A549 (cell line): Measurements from ENCODE around the gene KIFAP3.

Source experiments
- CHD4 ChIP-seq: fragments of 200-600 bp; sonication (generic); IDR thresholded peaks from 2 replicates; pipeline ENCODE4 v1.6.1; 2016; ENCODE audit warnings: antibody characterized with exemption, mild to moderate bottlenecking, borderline replicate concordance
- ELK1 ChIP-seq: fragments of 150-350 bp; IDR thresholded peaks from 2 replicates; pipeline ENCODE4 v1.6.1; 2014; ENCODE audit warnings: low read depth, mild to moderate bottlenecking, low read length
- ESRRA ChIP-seq: fragments of 150-350 bp; IDR thresholded peaks from 2 replicates; pipeline ENCODE4 v1.6.1; 2014; ENCODE audit warnings: mild to moderate bottlenecking, low read length, borderline replicate concordance
- HMGXB4 ChIP-seq: fragments of 250-450 bp; sonication (Bioruptor Pico); IDR thresholded peaks from 2 replicates; pipeline ENCODE4 v1.5.0; 2021; ENCODE audit warnings: mild to moderate bottlenecking, moderate library complexity, borderline replicate concordance
- MAZ ChIP-seq: fragments of 150-350 bp; IDR thresholded peaks from 2 replicates; pipeline ENCODE4 v1.6.1; 2014; ENCODE audit warnings: antibody characterized with exemption, low read depth, low read length, borderline replicate concordance
- PHF8 ChIP-seq: fragments of 200-600 bp; sonication (generic); IDR thresholded peaks from 2 replicates; pipeline ENCODE4 v1.6.1; 2016; ENCODE audit warnings: low read depth, mild to moderate bottlenecking, antibody characterized with exemption, moderate library complexity, borderline replicate concordance
- POLR2A ChIP-seq: IDR thresholded peaks from 2 replicates; pipeline ENCODE4 v1.6.1; 2012; ENCODE audit warnings: mild to moderate bottlenecking, low read length
- REST ChIP-seq: fragments of 200-600 bp; sonication (generic); IDR thresholded peaks from 2 replicates; pipeline ENCODE4 v1.6.1; 2016; ENCODE audit warnings: antibody characterized with exemption, mild to moderate bottlenecking, moderate library complexity
- TF ChIP-seq, protein P1 (sequence below): fragments of >200 bp; sonication (Bioruptor Twin); formaldehyde crosslinking; IDR thresholded peaks from 3 replicates; pipeline ENCODE4 v1.5.1; 2016

DNA sequence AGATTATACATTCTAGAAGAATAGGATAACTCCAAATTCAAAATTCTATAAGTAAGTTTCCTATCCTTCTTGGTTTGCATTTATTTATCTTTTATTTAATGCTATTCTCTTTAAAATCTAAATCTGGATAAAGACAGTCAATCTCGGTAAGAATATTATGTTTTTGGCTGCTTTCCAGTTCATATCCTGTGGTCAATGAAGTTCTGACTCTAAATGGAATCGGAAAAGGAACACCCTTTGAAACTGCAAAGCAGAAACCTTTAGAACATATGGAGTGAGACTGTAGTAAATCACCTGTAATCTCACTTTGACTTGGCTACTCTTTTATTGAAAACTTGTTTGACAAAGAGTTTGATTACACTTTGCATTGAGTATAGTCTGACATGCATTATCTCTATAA, 85.2 kb downstream of the KIFAP3 start:
- TF ChIP-seq REST (no peak), POLR2A (no peak), ELK1 (no peak), MAZ (no peak), CHD4 (no peak), PHF8 (no peak), HMGXB4 (no peak), ESRRA (no peak)
- TF ChIP-seq, protein P1, sequence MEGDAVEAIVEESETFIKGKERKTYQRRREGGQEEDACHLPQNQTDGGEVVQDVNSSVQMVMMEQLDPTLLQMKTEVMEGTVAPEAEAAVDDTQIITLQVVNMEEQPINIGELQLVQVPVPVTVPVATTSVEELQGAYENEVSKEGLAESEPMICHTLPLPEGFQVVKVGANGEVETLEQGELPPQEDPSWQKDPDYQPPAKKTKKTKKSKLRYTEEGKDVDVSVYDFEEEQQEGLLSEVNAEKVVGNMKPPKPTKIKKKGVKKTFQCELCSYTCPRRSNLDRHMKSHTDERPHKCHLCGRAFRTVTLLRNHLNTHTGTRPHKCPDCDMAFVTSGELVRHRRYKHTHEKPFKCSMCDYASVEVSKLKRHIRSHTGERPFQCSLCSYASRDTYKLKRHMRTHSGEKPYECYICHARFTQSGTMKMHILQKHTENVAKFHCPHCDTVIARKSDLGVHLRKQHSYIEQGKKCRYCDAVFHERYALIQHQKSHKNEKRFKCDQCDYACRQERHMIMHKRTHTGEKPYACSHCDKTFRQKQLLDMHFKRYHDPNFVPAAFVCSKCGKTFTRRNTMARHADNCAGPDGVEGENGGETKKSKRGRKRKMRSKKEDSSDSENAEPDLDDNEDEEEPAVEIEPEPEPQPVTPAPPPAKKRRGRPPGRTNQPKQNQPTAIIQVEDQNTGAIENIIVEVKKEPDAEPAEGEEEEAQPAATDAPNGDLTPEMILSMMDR, result no peak
